C4-2B (cell line): ENCODE results near the gene CREB3.

Experiments used
- CTCF ChIP-seq: fragments of 450-650 bp; conservative IDR thresholded peaks from 2 replicates; pipeline ENCODE4 v1.5.1; 2017; ENCODE audit warnings: mild to moderate bottlenecking
- ZFX ChIP-seq: fragments of 450-650 bp; IDR thresholded peaks from 2 replicates; pipeline ENCODE4 v1.6.1; 2017

GRCh38 chr9:35712762-35713400 lies 19.6 kb upstream of the CREB3 start:
- TF ChIP-seq CTCF (no peak), ZFX (no peak)
